ENCODE measurements around the gene COG2.

Gene COG2

GRCh38 chr1:230699716-230700115 lies 57.4 kb downstream of the COG2 start:
- WGBS (ENCODE audit: insufficient coverage, insufficient read length): no CpG with 5 or more reads among the region's 1 CpG
- Histone ChIP-seq H3K9me3 (ENCODE audit: control insufficient read depth, insufficient read depth, low read length) (no peaks in the 10 kb centered on the region), H3K4me1 (ENCODE audit: control insufficient read depth, insufficient read depth, low read length) (peaks cover 4% of the 10 kb centered on the region; the same call in 1 of the 2 replicates), H3K4me3 (ENCODE audit: low read length) (no peak overlapping the region), H3K36me3 (ENCODE audit: control insufficient read depth, insufficient read depth, low read length) (no peaks in the 10 kb centered on the region), H3K27ac (ENCODE audit: low read length) (no peak overlapping the region), H3K27me3 (ENCODE audit: control insufficient read depth, insufficient read depth, low read length) (no peaks in the 10 kb centered on the region)
- no peak for DNase-seq (ENCODE audit: low read depth, low spot score)

DNA sequence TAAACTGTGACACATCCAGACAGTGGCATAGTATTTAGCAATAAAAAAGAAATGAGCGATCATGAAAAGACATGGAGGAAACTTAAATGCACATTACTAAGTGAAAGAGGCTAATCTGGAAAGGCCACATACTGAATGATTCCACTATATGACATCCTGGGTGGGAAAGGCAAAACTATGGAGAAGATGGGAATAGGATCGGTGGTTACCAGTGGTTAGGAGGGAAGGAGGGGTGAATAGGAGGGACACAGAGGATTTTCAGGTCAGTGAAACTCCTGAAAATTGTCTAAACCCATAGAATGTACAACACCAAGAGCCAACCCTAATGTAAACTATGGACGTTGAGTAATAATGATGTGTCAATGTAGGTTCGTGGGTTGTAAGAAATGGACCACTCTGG lies 57.9 kb downstream of the COG2 start:
- Histone ChIP-seq H3K36me3 (ENCODE audit: control insufficient read depth, insufficient read depth, low read length) (no peaks in the 10 kb centered on the region), H3K27ac (ENCODE audit: low read length) (no peak overlapping the region), H3K27me3 (ENCODE audit: control insufficient read depth, insufficient read depth, low read length) (no peaks in the 10 kb centered on the region), H3K4me1 (ENCODE audit: control insufficient read depth, insufficient read depth, low read length) (peaks cover 4% of the 10 kb centered on the region; the same call in 1 of the 2 replicates), H3K4me3 (ENCODE audit: low read length) (no peak overlapping the region), H3K9me3 (ENCODE audit: control insufficient read depth, insufficient read depth, low read length) (no peaks in the 10 kb centered on the region)
- no peak for DNase-seq (ENCODE audit: low read depth, low spot score)
- WGBS (ENCODE audit: insufficient coverage, insufficient read length): no CpG with 5 or more reads among the region's 4 CpGs

- no peaks in the 10 kb centered on the region for H3K36me3 ChIP-seq (ENCODE audit: control insufficient read depth, insufficient read depth, low read length)
- no CpG with 5 or more reads among the region's 17 CpGs for WGBS (ENCODE audit: insufficient coverage, insufficient read length)
- DNase-seq (ENCODE audit: low read depth, low spot score): no peak
- H3K4me3 ChIP-seq (ENCODE audit: low read length): no peak overlapping the region
- H3K27ac ChIP-seq (ENCODE audit: low read length): no peak overlapping the region
- no peaks in the 10 kb centered on the region for H3K27me3 ChIP-seq (ENCODE audit: control insufficient read depth, insufficient read depth, low read length)
- H3K4me1 ChIP-seq (ENCODE audit: control insufficient read depth, insufficient read depth, low read length): peaks cover 4% of the 10 kb centered on the region; the same call in 1 of the 2 replicates
- H3K9me3 ChIP-seq (ENCODE audit: control insufficient read depth, insufficient read depth, low read length): no peaks in the 10 kb centered on the region
These were observed 59.2 kb downstream of the COG2 start for GRCh38 chr1:230701434-230701833.

- no peak overlapping the region for H3K27ac ChIP-seq (ENCODE audit: low read length)
- H3K27me3 ChIP-seq (ENCODE audit: control insufficient read depth, insufficient read depth, low read length): no peaks in the 10 kb centered on the region
- no peak overlapping the region for H3K4me3 ChIP-seq (ENCODE audit: low read length)
- no peak for DNase-seq (ENCODE audit: low read depth, low spot score)
- WGBS (ENCODE audit: insufficient coverage, insufficient read length): no CpG with 5 or more reads among the region's 19 CpGs
- peaks cover 4% of the 10 kb centered on the region; the same call in 1 of the 2 replicates for H3K4me1 ChIP-seq (ENCODE audit: control insufficient read depth, insufficient read depth, low read length)
- no peaks in the 10 kb centered on the region for H3K36me3 ChIP-seq (ENCODE audit: control insufficient read depth, insufficient read depth, low read length)
- H3K9me3 ChIP-seq (ENCODE audit: control insufficient read depth, insufficient read depth, low read length): no peaks in the 10 kb centered on the region
These were observed 59.9 kb downstream of the COG2 start for GRCh38 chr1:230701895-230702768.

- H3K27ac ChIP-seq (ENCODE audit: low read length): no peak overlapping the region
- H3K9me3 ChIP-seq (ENCODE audit: control insufficient read depth, insufficient read depth, low read length): no peaks in the 10 kb centered on the region
- no peak overlapping the region for H3K4me3 ChIP-seq (ENCODE audit: low read length)
- H3K4me1 ChIP-seq (ENCODE audit: control insufficient read depth, insufficient read depth, low read length): peaks cover 4% of the 10 kb centered on the region; the same call in 1 of the 2 replicates
- H3K27me3 ChIP-seq (ENCODE audit: control insufficient read depth, insufficient read depth, low read length): no peaks in the 10 kb centered on the region
- H3K36me3 ChIP-seq (ENCODE audit: control insufficient read depth, insufficient read depth, low read length): no peaks in the 10 kb centered on the region
- DNase-seq (ENCODE audit: low read depth, low spot score): no peak
- no CpG with 5 or more reads among the region's 14 CpGs for WGBS (ENCODE audit: insufficient coverage, insufficient read length)
These were observed 60.8 kb downstream of the COG2 start for GRCh38 chr1:230702934-230703678.

DNA sequence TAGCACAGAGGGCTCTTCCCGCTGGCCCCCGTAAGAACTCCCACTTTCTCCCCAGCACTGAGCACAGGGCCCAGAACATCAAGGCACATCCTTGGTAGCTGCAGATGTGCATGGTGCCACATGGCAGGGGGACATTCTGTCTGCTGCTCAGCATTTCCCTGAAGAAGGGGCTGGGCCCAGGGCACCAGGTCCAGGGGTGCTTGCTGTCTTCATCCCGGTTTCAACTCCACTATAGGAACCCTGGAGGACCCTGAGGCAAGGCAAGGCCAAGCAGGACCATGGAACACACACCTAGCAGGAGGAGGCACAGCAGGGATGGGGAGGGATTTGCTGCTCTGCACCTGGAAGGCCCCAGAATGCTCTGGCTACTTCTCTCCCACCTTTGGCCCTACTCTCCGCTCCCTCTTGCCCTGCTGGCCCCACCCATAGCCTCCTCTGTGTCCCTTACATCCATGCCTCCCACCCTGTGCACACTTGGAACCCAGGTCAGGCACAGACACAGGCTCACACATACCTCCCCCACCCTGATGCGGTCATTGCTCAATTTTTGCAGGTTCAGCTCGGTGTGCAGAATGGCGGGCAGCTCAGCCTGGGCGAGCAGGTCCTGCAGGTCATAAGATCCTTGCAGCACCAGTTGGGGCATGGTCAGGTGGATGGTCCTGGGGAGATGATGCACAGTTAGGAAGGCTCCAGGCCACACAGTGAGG lies 61.6 kb downstream of the COG2 start:
- no peaks in the 10 kb centered on the region for H3K27me3 ChIP-seq (ENCODE audit: control insufficient read depth, insufficient read depth, low read length)
- no CpG with 5 or more reads among the region's 8 CpGs for WGBS (ENCODE audit: insufficient coverage, insufficient read length)
- H3K4me1 ChIP-seq (ENCODE audit: control insufficient read depth, insufficient read depth, low read length): peaks cover 4% of the 10 kb centered on the region; the same call in 1 of the 2 replicates
- no peak overlapping the region for H3K4me3 ChIP-seq (ENCODE audit: low read length)
- no peaks in the 10 kb centered on the region for H3K9me3 ChIP-seq (ENCODE audit: control insufficient read depth, insufficient read depth, low read length)
- no peaks in the 10 kb centered on the region for H3K36me3 ChIP-seq (ENCODE audit: control insufficient read depth, insufficient read depth, low read length)
- no peak overlapping the region for H3K27ac ChIP-seq (ENCODE audit: low read length)
- DNase-seq (ENCODE audit: low read depth, low spot score): no peak

DNA sequence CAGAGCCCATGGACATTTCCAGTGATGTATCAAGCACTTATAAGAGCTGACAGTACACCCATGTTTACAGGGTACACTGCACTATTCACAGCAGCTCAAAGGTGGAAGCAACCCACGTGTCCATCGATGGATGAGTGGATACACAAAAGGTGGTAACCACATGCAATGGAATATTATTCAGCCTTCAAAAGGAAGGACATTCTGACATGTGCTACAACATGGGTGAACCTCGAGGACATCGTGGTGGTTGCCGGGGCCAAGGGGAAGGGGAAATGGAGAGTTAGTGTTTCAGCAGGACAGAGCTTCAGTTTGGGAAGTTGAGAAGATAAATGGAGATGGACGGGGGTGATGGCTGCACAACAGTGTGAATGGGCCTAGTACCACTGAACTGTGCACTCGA lies 62.5 kb downstream of the COG2 start:
- no peak for DNase-seq (ENCODE audit: low read depth, low spot score)
- Histone ChIP-seq H3K4me1 (ENCODE audit: control insufficient read depth, insufficient read depth, low read length) (peaks cover 4% of the 10 kb centered on the region; the same call in 1 of the 2 replicates), H3K4me3 (ENCODE audit: low read length) (no peak overlapping the region), H3K27me3 (ENCODE audit: control insufficient read depth, insufficient read depth, low read length) (no peaks in the 10 kb centered on the region), H3K9me3 (ENCODE audit: control insufficient read depth, insufficient read depth, low read length) (no peaks in the 10 kb centered on the region), H3K27ac (ENCODE audit: low read length) (no peak overlapping the region), H3K36me3 (ENCODE audit: control insufficient read depth, insufficient read depth, low read length) (no peaks in the 10 kb centered on the region)
- no CpG with 5 or more reads among the region's 7 CpGs for WGBS (ENCODE audit: insufficient coverage, insufficient read length)

- Histone ChIP-seq H3K36me3 (ENCODE audit: control insufficient read depth, insufficient read depth, low read length) (no peaks in the 10 kb centered on the region), H3K4me3 (ENCODE audit: low read length) (no peak overlapping the region), H3K27ac (ENCODE audit: low read length) (no peak overlapping the region), H3K27me3 (ENCODE audit: control insufficient read depth, insufficient read depth, low read length) (no peaks in the 10 kb centered on the region), H3K9me3 (ENCODE audit: control insufficient read depth, insufficient read depth, low read length) (no peaks in the 10 kb centered on the region), H3K4me1 (ENCODE audit: control insufficient read depth, insufficient read depth, low read length) (peaks cover 4% of the 10 kb centered on the region; the same call in 1 of the 2 replicates)
- DNase-seq (ENCODE audit: low read depth, low spot score): no peak
- WGBS (ENCODE audit: insufficient coverage, insufficient read length): no CpG with 5 or more reads among the region's 18 CpGs
These were observed 63.2 kb downstream of the COG2 start for GRCh38 chr1:230705289-230706019.

DNA sequence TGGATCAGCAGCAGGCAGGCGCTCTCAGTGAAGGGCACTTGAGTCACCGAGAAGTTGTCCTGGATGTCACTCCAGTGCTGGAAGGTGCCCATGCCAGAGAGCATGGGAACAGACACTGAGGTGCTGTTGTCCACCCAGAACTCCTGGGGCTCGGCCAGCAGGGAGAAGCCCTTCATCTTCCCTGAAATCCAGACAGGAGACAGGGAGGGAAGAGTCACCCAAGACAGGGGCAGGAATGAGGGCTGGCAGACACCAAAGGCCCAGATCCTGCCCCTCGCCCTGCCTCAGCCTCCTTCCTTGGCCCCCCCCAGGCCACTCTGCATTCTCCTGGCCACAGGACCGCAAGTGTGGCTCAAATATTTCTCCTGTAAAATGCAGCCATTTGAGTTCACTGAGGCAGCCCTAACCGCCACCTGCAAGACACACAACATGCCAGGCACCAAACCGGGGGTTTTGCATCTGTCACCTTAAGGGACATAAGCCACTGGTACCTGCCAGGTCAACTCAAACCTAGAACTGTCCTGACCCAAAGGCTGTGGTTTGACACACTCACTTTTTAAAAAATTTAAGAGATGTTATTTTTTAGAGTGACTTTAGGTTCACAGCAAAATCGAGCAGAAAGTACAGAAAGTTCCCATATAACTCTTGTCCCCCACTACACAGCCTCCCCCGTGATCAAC lies 63.9 kb downstream of the COG2 start:
- Histone ChIP-seq H3K9me3 (ENCODE audit: control insufficient read depth, insufficient read depth, low read length) (no peaks in the 10 kb centered on the region), H3K4me1 (ENCODE audit: control insufficient read depth, insufficient read depth, low read length) (peaks cover 4% of the 10 kb centered on the region; the same call in 1 of the 2 replicates), H3K27me3 (ENCODE audit: control insufficient read depth, insufficient read depth, low read length) (no peaks in the 10 kb centered on the region), H3K36me3 (ENCODE audit: control insufficient read depth, insufficient read depth, low read length) (no peaks in the 10 kb centered on the region), H3K4me3 (ENCODE audit: low read length) (no peak overlapping the region), H3K27ac (ENCODE audit: low read length) (no peak overlapping the region)
- no peak for DNase-seq (ENCODE audit: low read depth, low spot score)
- WGBS (ENCODE audit: insufficient coverage, insufficient read length): no CpG with 5 or more reads among the region's 9 CpGs
